ENCODE measurements around the gene LRMDA.

GRCh38 chr10:75530299-75530698 is 98.9 kb downstream of the LRMDA start:
- no peak for TF ChIP-seq CTCF (IDR thresholded peaks at IDR 0.05; ENCODE audit: insufficient read depth, low read length, poor library complexity, severe bottlenecking)
- no peak for TF ChIP-seq EZH2phosphoT487 (conservative IDR thresholded peaks at IDR 0.05; ENCODE audit: low read length)

Data from SU-DHL-6 (cell line).